Stimulated activated naive CD8-positive, alpha-beta T cell treated with anti-CD3 and anti-CD28 coated beads, Interleukin-15, Interleukin-2, amounts not matched to agents 100 ng/mL and 50 ng/mL, for 24 hours (primary cell): ENCODE measurements around the gene MIDN.

Experiments
- H3K27ac Mint-ChIP-seq: one replicate; pipeline ENCODE4 v1.8.0; 2021; ENCODE audit warnings: mild to moderate bottlenecking, mixed read lengths
- H3K27me3 Mint-ChIP-seq: one replicate; pipeline ENCODE4 v1.8.0; 2021; ENCODE audit warnings: mixed read lengths
- H3K36me3 Mint-ChIP-seq: one replicate; pipeline ENCODE4 v1.8.0; 2021; ENCODE audit warnings: low read depth, mixed read lengths
- H3K4me1 Mint-ChIP-seq: one replicate; pipeline ENCODE4 v1.8.0; 2021; ENCODE audit warnings: low read depth, mixed read lengths
- H3K4me3 Mint-ChIP-seq: one replicate; pipeline ENCODE4 v1.8.0; 2021; ENCODE audit warnings: mild to moderate bottlenecking, mixed read lengths
- H3K9me3 Mint-ChIP-seq: one replicate; pipeline ENCODE4 v1.8.0; 2021; ENCODE audit warnings: mixed read lengths

Gene MIDN

GRCh38 chr19:1235625-1236538 lies 12.5 kb upstream of the MIDN start:
- H3K4me1 Mint-ChIP-seq, result peaks cover 11% of the 10 kb centered on the region
- H3K27me3 Mint-ChIP-seq, result peaks cover 8% of the 10 kb centered on the region
- no peak overlapping the region for H3K4me3 Mint-ChIP-seq
- no peaks in the 10 kb centered on the region for H3K36me3 Mint-ChIP-seq
- H3K27ac Mint-ChIP-seq, result no peak overlapping the region
- no peaks in the 10 kb centered on the region for H3K9me3 Mint-ChIP-seq

- Mint-ChIP-seq H3K27me3 (peaks cover 8% of the 10 kb centered on the region), H3K4me3 (no peak overlapping the region), H3K36me3 (no peaks in the 10 kb centered on the region), H3K27ac (no peak overlapping the region), H3K9me3 (no peaks in the 10 kb centered on the region), H3K4me1 (peaks cover 18% of the 10 kb centered on the region)
Measured at GRCh38 chr19:1236576-1236975, 11.8 kb upstream of the MIDN start.

GRCh38 chr19:1237027-1237659 lies 11.2 kb upstream of the MIDN start:
- peak overlapping the region; percentile 30 for H3K4me3 Mint-ChIP-seq
- no peak overlapping the region for H3K27ac Mint-ChIP-seq
- peaks cover 8% of the 10 kb centered on the region for H3K27me3 Mint-ChIP-seq
- no peaks in the 10 kb centered on the region for H3K9me3 Mint-ChIP-seq
- peaks cover 18% of the 10 kb centered on the region for H3K4me1 Mint-ChIP-seq
- no peaks in the 10 kb centered on the region for H3K36me3 Mint-ChIP-seq

GRCh38 chr19:1237754-1238368 lies 10.5 kb upstream of the MIDN start, which contains the start of gene CBARP:
Gene CBARP, minus strand, starts transcription at chr19:1238005. Its CDS starts 1,905 bp downstream, at chr19:1236100.
- Mint-ChIP-seq H3K36me3 (no peaks in the 10 kb centered on the region), H3K4me3 (peak within 1 kb of the TSS; percentile 74), H3K9me3 (no peaks in the 10 kb centered on the region), H3K4me1 (peaks cover 25% of the 10 kb centered on the region), H3K27me3 (peaks cover 8% of the 10 kb centered on the region), H3K27ac (peak within 1 kb of the TSS; percentile 55)

GRCh38 chr19:1238369-1239303 lies 9.7 kb upstream of the MIDN start:
- Mint-ChIP-seq H3K36me3 (no peaks in the 10 kb centered on the region), H3K27me3 (peaks cover 8% of the 10 kb centered on the region), H3K9me3 (no peaks in the 10 kb centered on the region), H3K4me1 (peaks cover 33% of the 10 kb centered on the region), H3K27ac (peak overlapping the region; percentile 55), H3K4me3 (peak overlapping the region; percentile 74)

GRCh38 chr19:1239420-1239795 lies 9.0 kb upstream of the MIDN start:
- Mint-ChIP-seq H3K4me1 (peaks cover 36% of the 10 kb centered on the region), H3K27ac (no peak overlapping the region), H3K27me3 (peaks cover 8% of the 10 kb centered on the region), H3K36me3 (no peaks in the 10 kb centered on the region), H3K4me3 (peak overlapping the region; percentile 74), H3K9me3 (no peaks in the 10 kb centered on the region)

DNA sequence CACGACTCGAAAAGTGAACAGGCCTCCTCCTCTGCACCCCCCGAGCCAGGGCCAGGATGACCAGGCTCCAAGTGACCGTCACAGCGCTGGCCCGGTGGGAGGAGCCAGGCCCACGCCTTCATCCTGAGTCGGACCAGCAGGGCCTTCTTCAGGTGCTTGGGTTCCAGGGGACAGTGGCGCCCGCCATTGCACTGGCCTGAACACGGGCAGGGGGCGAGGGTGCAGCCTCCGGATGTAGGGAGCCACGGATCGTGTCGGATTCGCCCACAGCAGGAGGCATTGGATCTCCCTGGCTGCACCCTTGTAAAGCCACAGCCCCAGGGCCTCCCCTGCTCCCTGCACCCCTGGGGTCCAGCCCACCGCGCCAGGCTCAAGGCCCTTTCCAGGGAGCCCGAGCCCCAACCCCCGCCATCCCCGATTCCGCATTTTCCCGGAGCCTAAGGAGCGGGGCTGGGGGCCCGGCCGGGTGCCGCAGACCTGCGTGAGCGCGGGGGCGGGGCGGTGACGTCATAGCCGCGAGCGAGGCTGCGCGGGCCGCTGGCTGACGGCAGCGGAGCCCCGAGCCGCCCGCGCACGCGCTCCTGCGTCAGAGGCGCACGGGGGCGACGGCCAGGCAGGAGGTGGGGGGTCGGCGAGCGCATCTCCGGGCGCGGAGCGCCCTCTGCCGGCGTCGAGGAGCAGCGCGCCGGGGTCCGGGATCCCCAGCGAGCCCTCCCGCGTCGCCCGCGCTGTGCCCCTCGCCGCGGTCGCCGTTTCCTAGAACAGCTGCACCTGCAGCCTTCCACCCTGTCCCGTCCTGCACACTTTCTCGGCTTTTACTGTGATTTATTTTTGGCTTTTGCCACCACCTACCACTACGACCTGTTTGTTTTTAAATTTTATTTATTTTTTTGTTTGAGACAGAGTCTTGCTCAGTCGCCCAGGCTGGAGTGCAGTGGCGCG lies 8.3 kb upstream of the MIDN start:
- Mint-ChIP-seq H3K27ac (no peak overlapping the region), H3K36me3 (no peaks in the 10 kb centered on the region), H3K4me3 (peak overlapping the region; percentile 37), H3K9me3 (no peaks in the 10 kb centered on the region), H3K27me3 (peaks cover 8% of the 10 kb centered on the region), H3K4me1 (peaks cover 40% of the 10 kb centered on the region)

GRCh38 chr19:1240925-1241324 lies 7.5 kb upstream of the MIDN start:
- peak overlapping the region; percentile 21 for H3K27ac Mint-ChIP-seq
- no peaks in the 10 kb centered on the region for H3K36me3 Mint-ChIP-seq
- H3K4me3 Mint-ChIP-seq, result peak overlapping the region; percentile 83
- peaks cover 8% of the 10 kb centered on the region for H3K27me3 Mint-ChIP-seq
- peaks cover 40% of the 10 kb centered on the region for H3K4me1 Mint-ChIP-seq
- no peaks in the 10 kb centered on the region for H3K9me3 Mint-ChIP-seq

DNA sequence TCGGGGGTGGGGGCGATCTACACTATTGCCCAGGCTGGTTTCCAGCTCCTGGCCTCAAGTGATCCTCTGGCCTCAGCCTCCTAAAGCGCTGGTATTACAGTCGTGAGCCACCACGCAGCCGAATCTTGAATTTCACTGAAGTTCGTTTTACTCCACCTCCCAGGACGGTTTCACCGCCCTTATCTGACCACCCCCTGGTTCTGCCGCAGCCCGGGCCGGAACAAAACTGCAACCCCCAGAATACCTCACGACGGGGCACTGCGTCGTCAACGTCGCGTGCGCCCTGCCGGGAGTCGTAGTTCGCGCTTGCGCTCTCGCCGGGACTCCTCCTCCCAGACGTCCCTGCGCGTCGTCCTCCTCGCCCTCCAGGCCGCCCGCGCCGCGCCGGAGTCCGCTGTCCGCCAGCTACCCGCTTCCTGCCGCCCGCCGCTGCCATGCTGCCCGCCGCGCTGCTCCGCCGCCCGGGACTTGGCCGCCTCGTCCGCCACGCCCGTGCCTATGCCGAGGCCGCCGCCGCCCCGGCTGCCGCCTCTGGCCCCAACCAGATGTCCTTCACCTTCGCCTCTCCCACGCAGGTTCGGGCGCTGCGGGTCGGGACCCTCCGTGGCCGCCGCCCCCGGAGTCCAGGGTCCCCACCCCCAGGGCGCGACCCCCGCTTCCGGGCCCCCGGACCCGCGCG lies 6.8 kb upstream of the MIDN start, which contains the start of gene ATP5F1D:
Gene ATP5F1D, plus strand, starts transcription at position 335 of the 679 bp plus-strand sequence. Its CDS starts 100 bp downstream, at position 435.
- Mint-ChIP-seq H3K4me3 (peak within 1 kb of the TSS; percentile 88), H3K9me3 (no peaks in the 10 kb centered on the region), H3K36me3 (no peaks in the 10 kb centered on the region), H3K4me1 (peaks cover 40% of the 10 kb centered on the region), H3K27me3 (peaks cover 8% of the 10 kb centered on the region), H3K27ac (peak within 1 kb of the TSS; percentile 92)

- no peaks in the 10 kb centered on the region for H3K27me3 Mint-ChIP-seq
- peak overlapping the region; percentile 63 for H3K27ac Mint-ChIP-seq
- no peaks in the 10 kb centered on the region for H3K36me3 Mint-ChIP-seq
- H3K9me3 Mint-ChIP-seq, result no peaks in the 10 kb centered on the region
- H3K4me1 Mint-ChIP-seq, result peaks cover 32% of the 10 kb centered on the region
- H3K4me3 Mint-ChIP-seq, result peak overlapping the region; percentile 88
Measured at GRCh38 chr19:1243768-1244692, 4.4 kb upstream of the MIDN start.

DNA sequence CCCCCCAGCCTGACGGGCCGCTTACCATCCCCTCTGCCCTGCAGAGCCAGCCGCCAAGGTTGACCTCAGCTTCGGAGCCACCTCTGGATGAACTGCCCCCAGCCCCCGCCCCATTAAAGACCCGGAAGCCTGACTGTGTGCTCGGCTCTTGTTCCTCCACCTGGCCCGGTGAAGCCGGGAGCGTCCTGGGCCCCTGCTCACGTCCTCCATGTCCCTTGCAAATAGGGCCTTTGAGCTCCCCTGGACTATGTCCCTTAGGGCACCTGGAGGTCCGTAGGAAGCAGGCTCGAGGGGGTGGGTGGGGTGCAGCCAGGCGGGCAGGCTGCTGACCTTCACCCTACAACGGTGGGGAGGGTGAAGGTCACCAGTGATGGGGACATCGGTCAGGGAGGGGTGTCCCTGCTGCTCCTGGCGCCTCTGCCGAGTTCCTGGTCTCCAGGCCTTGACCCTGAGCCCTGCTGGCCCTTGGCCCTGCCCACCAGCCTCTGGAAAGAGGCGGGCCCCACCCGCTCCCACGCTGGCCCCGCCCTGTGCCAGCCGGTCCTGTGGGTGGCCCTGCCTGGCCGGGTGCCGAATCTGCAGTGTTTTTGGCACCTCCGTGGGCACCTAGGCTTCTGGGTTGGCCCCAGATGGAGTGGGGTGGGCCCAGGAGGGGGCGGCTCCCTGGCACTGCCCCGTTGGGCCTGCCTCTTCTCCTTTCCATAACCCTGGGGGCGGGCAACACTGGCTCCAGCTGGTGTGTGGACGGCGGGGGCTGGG lies 3.5 kb upstream of the MIDN start:
- Mint-ChIP-seq H3K36me3 (no peaks in the 10 kb centered on the region), H3K4me1 (peaks cover 32% of the 10 kb centered on the region), H3K27me3 (no peaks in the 10 kb centered on the region), H3K27ac (peak overlapping the region; percentile 63), H3K4me3 (peak overlapping the region; percentile 55), H3K9me3 (no peaks in the 10 kb centered on the region)
